Measurements from ENCODE around the gene MEF2A. TPM values are rescaled to one million over a fixed set of nuclear protein-coding genes. Genes with fewer than 3 reads are reported as not detected.

Gene MEF2A
- total RNA-seq, 1 donor from 2014 or later, result 135 TPM

DNA sequence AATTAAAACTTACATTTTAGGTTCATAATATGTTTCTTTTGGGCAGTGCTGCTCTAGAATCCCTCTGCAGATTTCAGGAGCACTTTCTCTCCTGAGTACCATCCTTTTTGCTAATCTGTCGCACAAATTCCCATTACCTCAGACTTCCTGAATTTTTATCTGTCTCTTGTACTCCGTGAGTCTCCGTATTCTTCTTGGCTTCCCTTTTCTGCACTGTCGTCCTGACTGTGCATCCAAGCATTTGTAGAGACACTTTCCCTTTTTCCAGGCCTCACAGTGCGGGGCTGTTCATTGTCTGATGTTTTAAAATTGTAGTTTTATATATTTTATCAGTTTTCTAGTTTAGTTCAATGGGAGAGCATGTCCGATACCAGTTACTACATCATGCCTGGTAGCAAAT lies 27.3 kb downstream of the MEF2A start:
- DNase-seq (ENCODE audit: missing footprints), result no peak
- intact Hi-C loops (cut with DNase I), result no loop called here
- peak; percentile 31 for ATAC-seq

GRCh38 chr15:99594916-99595315 lies 29.1 kb downstream of the MEF2A start:
- DNase-seq (ENCODE audit: missing footprints) (no peak), ATAC-seq (no peak)
- intact Hi-C loops (cut with DNase I), result no loop called here

DNA sequence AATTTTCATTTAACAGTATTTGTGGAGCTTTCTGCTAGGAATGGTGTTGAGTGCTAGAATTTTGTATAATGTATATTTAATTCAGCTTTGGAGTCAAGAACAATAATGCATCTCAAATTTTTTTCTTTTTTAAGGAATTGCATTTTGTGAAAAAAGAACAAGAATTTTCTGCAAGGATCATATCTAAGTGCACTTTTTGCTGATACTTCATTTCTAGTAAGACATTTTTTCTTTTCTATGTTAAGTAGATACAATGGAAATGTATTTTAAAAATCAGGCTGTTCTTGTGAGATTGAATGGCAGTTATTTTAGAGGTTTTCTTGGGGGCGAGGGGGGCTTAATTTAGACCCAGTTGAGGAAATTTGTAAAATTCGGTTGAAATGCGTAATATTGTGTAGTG lies 32.5 kb downstream of the MEF2A start:
- ATAC-seq (no peak), DNase-seq (ENCODE audit: missing footprints) (no peak)
- intact Hi-C loops (cut with DNase I), result no loop called here

DNA sequence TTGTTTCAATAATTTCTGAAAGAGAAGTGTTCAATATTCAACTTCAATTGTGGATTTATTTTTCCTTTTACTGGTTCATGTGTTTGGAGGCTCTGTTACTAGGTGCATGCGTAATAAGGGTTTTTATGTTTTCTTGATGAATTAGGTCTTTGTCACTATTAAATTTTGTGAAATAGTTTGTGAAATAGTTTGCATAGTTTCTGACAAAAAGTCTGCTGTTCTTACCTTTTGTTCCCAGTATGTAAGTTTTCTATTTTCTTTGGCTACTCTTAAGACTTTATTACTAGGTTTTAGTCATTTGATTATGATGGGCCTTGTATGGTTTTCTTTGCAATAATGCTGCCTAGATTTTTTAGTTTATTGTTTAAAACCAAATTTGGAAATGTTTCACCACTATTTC lies 38.0 kb downstream of the MEF2A start:
- no peak for ATAC-seq
- no peak for DNase-seq (ENCODE audit: missing footprints)
- intact Hi-C loops (cut with DNase I), result no loop called here

GRCh38 chr15:99604865-99605264 lies 39.1 kb downstream of the MEF2A start:
- intact Hi-C loops (cut with DNase I), result no loop called here
- ATAC-seq (no peak), DNase-seq (ENCODE audit: missing footprints) (no peak)

DNA sequence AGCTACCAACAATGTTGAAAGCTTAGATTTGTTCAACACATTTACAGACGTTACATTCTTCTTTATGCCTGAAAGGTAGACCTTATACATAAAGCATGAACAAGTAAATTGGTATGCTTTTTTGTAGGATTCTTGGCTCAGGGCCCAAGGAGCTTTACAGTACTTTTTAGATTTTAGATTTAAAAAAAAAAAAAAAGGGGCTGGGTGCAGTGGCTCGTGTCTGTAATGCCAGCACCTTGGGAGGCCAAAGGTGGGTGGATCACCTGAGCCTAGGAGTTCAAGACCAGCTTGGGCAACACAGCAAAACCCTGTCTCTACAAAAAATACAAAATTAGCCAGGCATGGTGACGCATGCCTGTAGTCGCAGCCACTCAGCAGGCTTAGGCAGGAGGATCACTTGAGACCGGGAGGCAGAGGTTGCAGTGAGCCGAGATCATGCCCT lies 39.7 kb downstream of the MEF2A start:
- ATAC-seq (peak; percentile 24), DNase-seq (ENCODE audit: missing footprints) (no peak)
- intact Hi-C loops (cut with DNase I), result no loop called here

DNA sequence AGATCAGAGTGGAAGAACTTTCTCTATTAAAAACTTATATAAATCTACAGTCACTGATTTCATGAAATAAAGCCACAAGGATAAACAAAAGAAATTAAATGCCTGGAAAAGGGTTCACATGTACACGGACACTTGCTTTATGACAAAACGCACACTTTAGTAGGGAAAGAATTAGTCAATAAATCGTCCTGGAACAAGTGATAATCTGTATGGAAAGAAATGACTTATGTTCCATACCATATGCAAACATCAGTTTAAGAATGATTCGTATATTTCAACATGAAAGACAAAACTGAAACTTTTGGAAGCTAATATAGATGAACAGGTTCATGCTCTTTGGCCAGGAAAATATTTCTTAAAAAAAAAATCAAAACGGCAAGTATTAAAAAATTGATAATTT lies 40.2 kb downstream of the MEF2A start:
- intact Hi-C loops (cut with DNase I), result no loop called here
- DNase-seq (ENCODE audit: missing footprints) (no peak), ATAC-seq (no peak)

DNA sequence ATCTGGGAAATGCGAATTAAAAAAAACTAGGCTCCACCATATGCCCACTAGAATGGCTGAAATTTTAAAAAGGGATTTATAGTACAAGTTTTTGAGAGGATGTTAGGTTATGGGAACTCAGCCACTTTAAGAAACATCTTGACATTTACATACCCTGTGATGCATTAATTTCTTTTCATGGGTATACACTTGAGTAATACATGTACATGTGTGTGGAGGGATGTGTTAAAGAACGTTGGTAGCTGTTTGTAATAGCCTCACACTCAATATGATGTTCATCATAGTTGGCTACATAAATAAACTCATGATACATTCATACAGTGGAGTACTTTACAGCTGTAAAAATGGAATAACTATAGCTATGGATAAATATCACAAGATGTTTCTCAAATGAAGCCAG lies 40.9 kb downstream of the MEF2A start:
- ATAC-seq, result no peak
- intact Hi-C loops (cut with DNase I), result no loop called here

GRCh38 chr15:99613481-99613880 lies 47.7 kb downstream of the MEF2A start:
- intact Hi-C loops (cut with DNase I), result loop anchor here (5.0 kb wide), 1 partner anchor 36 kb away; no protein-coding TSS in a partner anchor
- no peak for DNase-seq (ENCODE audit: missing footprints)
- no peak for ATAC-seq

More for the DNA sequence above, 40.9 kb downstream of the MEF2A start:
- no peak for DNase-seq (ENCODE audit: missing footprints)

DNA sequence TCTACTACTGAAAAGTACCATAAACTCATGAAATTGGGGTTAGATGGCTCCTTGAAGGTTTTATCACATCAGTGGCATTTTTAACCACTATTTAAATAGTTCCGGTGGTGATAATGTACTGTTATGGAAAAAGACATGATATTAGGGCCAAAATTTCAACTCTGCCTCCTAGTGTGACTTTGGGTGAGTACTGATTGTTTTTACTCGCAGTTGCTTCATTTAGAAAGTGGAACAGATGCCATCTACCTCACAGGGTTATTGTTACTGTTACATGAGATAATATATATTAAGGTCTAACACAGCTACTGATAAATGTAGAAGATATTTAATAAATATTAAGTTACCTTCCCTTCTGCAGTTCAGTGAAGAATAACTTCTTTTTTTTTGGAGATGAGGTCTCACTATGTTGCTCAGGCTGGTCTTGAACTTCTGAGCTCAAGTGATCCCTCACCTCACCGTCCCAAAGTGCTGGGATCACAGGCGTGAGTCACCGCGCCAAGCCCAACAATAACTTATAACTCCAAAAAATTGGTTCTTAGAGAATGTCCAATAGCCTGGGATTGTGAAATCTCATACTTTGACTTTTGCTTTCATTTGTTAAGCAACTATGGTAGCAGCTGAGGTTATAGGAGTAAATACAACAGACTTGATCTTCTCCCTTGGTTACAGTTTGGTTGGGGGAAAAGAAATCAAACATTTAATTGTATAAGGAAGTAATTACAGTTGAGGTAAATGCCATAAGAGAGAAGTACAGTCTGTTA lies 48.3 kb downstream of the MEF2A start:
- ATAC-seq, result peak; percentile 7
- intact Hi-C loops (cut with DNase I), result loop anchor here (5.0 kb wide), 1 partner anchor 37 kb away; no protein-coding TSS in a partner anchor
- no peak for DNase-seq (ENCODE audit: missing footprints)

DNA sequence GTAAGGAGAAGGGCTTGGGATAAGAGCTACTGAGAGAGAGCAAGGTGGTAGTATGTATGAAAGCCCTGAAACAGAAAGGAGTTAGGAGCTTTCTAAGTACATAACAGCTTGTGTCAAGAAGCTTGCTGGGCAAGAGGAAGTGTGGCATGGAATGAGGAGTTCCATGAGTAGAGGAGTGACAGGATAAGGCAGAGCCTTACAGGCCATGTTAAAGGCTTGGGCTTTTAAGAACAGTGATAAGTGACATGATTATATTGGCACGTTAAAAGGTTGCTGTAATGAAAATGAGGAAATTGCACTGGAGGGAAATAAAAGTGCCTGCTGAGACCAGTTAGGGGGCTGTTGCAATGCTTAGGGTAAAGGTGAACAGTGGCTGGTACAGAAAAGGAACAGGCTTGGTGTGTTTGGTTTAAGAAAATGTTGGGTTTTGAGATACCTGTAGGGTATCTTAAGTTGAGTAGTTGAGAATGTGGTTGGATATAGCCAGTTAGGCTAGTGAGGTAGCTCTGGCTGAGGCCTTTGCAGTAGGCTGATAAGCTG lies 49.0 kb downstream of the MEF2A start:
- intact Hi-C loops (cut with DNase I), result loop anchor here (5.0 kb wide), 1 partner anchor 38 kb away; no protein-coding TSS in a partner anchor
- DNase-seq (ENCODE audit: missing footprints) (no peak), ATAC-seq (peak; percentile 67)

DNA sequence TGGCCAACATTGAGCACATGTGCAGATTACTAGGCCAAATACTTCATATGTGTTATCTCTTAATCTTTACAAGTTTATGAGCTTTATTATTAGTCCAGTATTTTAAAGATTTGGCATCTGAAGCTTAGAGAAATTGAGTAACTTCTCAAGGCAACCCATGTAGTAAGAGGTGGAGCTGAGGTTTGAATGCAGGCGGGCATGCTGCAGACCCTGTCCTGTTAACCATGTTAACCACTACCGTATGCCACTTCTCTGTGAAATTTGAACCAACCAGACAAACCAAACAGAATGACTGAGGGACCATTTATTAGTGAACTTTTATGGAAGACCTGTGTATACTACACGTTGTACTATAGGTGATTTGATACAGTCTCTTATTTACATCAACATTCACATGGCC lies 49.7 kb downstream of the MEF2A start:
- no peak for DNase-seq (ENCODE audit: missing footprints)
- intact Hi-C loops (cut with DNase I), result no loop called here
- ATAC-seq, result no peak

- ATAC-seq (no peak), DNase-seq (ENCODE audit: missing footprints) (no peak)
- intact Hi-C loops (cut with DNase I), result no loop called here
These were observed 50.3 kb downstream of the MEF2A start for GRCh38 chr15:99616129-99616528.

DNA sequence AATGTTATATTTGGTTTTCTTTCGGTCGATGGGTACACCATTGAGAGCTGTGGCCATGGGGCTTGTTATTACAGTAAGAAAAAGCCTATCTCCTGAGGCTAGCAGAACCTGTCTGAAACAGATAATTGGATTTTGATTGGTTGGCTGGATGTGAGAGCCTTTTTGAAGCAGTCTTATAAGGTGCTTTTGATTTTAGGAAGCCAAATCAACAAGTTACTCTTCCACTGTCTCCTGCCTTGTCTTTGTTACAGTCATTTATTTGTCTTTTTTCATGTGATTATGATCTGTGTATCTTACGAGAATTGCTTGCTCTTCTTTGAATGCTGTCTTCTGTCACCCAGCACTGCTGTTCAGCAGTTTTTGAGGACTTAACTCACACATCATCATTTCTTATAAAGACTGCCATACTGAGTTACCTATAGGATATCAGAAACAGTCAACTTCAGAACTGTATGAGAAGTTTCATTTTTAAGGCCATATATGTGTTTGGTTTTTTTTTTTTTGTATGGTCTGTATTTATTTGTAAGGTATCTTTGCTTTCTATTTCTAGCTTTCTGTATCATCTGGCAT lies 51.1 kb downstream of the MEF2A start:
- intact Hi-C loops (cut with DNase I), result no loop called here
- ATAC-seq (no peak), DNase-seq (ENCODE audit: missing footprints) (no peak)

DNA sequence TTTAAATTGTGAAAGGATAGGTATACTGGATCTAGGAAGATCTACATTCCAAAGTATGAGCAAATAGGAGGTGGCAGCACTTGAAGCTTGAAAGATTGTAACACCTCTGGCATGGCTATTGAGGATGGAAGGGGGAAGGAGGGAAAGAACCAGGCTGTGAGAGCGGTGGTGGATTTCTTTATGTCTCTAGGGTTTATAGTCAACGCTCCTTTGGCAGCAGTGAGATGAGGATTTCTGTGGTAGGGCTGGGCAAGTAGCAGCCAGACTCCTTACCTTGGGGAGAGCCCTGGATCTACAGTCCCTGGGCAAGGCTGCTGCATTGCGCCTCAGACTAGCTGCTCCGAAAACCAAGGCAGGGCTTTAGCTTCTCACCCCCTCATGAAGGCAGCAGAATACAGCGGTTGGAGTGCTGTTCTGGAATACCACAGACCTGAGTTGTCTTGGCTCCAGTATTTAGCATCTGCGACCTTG lies 53.2 kb downstream of the MEF2A start:
- intact Hi-C loops (cut with DNase I), result no loop called here
- ATAC-seq (peak; percentile 46), DNase-seq (ENCODE audit: missing footprints) (no peak)

GRCh38 chr15:99619712-99620111 lies 53.9 kb downstream of the MEF2A start:
- intact Hi-C loops (cut with DNase I), result no loop called here
- ATAC-seq, result no peak

GRCh38 chr15:99620178-99620577 lies 54.4 kb downstream of the MEF2A start:
- intact Hi-C loops (cut with DNase I), result no loop called here
- DNase-seq (ENCODE audit: missing footprints), result no peak
- no peak for ATAC-seq

More at GRCh38 chr15:99619712-99620111, 53.9 kb downstream of the MEF2A start:
- no peak for DNase-seq (ENCODE audit: missing footprints)

DNA sequence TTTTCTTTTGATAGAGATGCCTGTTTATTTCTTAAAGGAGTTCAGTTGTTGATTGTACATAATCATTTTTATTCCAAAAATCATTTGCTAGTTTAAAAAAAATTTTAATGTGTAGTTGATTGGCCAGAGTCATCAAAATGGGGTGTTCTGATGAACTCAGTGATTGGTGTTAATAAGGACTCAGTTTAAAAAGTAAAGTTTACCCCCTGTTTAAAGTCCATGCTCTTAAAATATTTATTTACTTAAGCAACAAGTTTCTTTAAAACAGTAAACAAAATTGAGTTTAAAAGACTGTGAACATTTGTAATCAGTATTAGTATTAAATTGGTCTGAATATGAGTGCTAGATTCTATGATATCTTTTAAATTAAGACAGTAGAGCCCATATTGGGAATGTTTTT lies 56.0 kb downstream of the MEF2A start:
- DNase-seq (ENCODE audit: missing footprints) (no peak), ATAC-seq (no peak)
- intact Hi-C loops (cut with DNase I), result no loop called here

DNA sequence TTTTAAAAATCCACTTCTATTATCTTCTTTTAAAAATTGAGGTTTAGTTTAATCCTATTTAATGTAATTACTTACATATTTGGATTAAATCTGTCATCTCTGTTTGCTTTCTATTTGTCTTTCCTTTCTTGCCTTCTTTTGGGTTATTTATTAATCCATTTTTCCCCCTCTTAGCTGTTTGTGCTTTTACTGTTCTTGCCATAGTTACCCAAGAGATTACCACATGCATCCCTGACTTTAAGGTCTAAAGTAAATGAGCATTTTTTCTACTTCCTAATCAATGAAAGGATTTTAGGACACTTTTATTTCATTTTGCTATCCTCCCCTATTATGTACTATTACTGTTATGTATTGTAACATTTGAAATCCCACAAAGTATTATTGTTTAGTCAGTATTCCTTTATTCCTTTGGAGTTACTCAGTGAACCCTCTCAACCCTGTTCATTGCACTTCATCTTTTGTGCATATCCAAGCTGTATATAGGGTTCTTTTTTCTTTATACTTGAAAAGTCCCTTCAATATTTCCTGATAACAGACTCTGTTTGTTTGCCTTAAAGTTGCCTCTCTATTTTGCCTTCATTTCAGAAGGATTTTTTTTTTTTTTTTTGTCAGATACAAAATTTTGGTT lies 62.7 kb downstream of the MEF2A start:
- DNase-seq (ENCODE audit: missing footprints) (no peak), ATAC-seq (no peak)
- intact Hi-C loops (cut with DNase I), result loop anchor here (5.0 kb wide), 1 partner anchor 186 kb away; no protein-coding TSS in a partner anchor
